ENCODE measurements around the gene UBE4B.
"Not testable (repeated sequence)": the region's sequence is repeated elsewhere in the genome, so short reads cannot be mapped to it uniquely, and the experiment has no call there.

UBE4B gene

DNA sequence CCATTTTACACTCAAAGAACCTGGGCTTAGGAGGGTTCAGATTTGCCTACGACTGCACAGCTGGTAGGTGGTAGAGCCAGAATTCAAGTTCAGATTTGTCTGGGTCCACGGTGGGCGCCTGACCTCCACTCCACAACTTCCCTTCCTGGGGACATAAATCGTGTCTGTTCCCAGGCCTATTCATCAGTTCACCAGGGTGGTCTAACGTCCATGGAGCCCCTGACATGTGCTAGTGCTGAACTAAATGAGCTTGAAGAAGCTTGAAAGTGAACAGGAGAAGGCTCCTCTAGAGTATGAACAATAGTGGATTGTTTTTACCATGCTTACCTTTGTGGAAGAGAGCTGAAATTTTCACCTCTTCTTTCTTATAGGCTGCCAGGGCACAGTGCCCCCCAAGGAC is 145.1 kb downstream of the UBE4B start:
- DNase-seq (ENCODE audit: low read depth in 2 of 2), result no peak

DNA sequence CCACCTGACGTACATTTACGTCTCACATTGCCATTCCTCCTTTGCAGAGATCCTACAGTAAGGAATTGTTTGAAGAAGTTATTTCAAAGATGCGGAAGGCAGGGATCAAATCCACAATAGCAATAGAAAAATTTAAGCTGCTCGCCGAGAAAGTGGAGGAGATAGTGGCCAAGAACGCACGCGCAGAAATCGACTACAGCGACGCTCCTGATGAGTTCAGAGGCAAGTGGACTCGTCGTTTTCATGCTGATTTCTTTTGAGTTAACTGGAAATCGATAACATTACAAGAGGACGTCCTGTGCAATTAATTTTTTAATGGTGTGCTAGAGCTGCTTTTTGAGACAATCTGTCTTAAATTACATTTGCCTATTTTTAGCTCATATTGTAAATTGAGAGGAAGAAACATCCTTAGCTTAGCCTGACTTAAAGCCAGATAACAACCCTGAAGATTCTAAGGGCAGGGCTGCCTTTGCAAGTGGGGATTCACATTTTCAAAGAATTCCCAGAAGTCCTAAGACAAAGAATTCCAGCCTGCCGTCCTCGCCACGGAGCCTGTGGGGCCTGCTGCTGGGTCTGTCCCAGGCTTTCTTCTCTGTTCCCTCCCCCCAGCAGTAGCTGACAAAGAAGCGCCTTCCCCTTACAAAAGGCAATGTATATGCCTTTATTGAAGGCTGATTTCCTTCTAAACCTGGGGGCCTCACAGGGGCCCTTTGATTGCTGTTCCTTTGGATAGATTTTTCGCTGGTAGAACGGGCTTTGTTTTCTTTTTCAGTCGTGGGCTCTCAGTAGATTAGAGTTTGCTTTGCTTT is 146.0 kb downstream of the UBE4B start:
- no peak for DNase-seq (ENCODE audit: low read depth in 2 of 2)

DNA sequence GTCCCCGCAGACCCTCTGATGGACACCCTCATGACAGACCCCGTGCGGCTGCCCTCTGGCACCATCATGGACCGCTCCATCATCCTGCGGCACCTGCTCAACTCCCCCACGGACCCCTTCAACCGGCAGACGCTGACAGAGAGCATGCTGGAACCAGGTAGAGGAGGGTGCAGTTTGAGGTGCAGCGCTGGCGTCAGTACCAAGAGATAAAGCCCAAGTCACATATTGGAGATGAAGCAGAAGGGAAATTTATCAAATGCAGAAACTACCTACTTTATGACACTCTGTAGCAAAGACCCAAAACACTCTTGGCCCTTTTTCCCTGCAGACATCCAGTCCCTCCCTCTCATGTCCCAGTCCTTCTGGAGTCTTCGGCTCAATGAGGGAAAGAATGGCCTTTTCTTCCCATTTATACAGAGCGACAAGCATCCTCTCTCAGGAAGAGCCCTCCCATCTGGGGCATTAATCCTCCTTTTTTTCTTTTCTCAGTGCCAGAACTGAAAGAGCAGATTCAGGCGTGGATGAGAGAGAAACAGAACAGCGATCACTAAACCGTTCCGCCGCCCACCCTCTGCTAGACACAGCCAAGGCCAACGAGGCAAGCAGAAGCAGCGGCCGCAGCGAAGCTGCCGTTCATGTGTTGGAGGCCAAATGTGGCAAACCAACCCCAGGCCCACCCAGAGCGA is 146.8 kb downstream of the UBE4B start:
- no peak for DNase-seq (ENCODE audit: low read depth in 2 of 2)

DNA sequence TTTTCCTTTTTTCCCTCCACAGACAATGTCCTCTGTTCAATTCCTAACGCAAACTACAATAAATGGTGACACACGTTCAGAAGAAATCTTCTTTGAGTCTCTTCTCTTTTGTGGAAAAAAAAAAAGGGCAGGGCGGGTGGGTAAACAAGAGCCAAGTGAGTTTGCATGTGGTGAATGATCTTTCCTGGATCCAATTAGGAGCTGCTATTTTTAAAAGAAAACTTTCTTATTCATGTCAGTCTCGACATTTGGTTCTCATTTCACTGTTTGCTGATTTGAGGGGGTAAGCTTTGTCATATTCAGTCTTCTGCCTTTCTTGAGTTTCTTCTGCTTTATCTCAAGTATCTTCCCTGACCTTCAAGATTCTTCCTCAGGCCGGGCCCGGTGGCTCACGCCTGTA is 148.4 kb downstream of the UBE4B start:
- DNase-seq (ENCODE audit: low read depth in 2 of 2), result no peak

DNA sequence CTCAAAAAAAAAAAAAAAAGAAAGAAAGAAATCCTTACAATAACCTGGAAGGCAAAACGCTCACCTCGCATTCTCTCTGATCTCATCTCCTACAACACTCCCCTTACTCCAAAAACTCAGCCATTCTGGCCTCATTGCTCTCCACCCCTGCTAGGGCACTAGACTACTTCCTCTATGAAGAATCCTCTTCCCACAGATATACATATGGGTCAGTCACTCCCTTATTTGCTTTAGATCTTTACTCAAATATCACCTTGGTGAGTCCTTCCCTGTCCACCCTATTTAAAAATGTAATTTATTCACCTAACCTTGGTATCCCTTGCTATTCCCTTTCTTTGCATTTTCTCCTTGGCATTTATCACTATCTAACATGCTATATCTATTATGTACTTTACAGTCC is 153.0 kb downstream of the UBE4B start:
- DNase-seq (ENCODE audit: low read depth in 2 of 2), result no peak

DNA sequence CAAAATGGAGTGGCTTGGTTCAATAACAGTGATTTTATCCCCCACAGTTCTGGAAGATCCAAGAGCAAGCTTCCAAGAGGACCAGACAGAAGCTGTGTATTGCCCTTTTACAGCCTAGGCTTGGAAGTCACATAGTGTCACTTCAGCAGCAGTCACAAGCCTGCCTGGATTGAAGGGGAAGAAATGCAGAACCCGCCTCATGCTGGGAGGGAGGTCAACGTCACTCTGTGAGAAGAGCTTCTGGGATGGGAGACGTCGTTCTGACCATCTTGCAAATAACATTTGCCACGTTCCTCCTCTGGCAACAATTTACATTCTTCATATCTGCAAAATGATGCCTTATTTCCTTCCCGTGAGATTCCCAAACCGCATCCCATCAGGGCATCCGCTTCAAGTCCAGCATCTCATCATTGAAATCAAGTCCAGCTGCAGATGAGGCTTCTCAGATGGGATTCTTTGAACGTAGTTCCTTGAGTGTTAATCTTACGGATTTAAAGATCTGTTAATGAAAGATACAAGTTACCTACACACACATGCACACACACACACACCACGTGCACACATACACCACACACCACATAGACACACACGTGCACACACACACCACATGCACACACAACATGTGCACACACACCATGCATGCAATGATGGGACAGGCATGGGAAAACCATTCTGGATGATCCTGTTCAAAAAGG is 153.7 kb downstream of the UBE4B start:
- DNase-seq (ENCODE audit: low read depth in 2 of 2), result no peak

DNA sequence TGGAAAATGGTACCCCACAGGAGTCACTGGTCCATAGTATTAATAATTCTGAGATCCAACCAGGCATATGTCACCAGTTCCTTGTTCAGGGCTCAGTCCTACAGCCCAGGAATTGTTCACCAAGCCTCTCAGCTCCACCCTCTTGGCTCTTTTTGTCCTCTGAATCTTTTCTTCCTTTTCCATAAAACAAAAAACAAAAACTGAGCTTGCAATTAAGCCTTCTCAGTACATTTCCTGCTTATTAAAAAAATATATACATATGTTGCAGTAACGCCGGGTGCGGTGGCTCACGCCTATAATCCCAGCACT is 154.2 kb downstream of the UBE4B start:
- DNase-seq (ENCODE audit: low read depth in 2 of 2), result no peak

DNA sequence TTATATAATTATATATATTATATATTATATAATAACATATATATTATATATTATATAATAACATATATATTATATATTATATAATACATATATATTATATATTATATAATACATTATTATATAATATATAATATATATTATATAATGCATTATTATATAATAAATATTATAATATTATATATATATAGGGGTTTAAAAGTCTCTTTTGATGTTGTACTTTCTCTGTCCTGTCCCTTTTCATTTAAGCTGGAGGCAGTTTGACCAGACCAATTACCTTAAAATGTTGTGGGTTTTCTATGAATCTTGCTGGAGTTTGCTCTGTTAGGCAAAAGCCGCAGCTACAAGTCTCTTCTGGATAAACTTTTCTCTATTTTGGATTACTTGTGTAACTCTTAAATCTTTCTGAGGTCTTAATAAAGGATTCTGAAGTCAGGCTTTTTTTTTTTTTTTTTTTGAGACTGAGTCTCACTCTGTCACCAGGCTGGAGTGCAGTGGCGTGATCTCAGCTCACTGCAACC is 155.4 kb downstream of the UBE4B start:
- no peak for DNase-seq (ENCODE audit: low read depth in 2 of 2)

DNA sequence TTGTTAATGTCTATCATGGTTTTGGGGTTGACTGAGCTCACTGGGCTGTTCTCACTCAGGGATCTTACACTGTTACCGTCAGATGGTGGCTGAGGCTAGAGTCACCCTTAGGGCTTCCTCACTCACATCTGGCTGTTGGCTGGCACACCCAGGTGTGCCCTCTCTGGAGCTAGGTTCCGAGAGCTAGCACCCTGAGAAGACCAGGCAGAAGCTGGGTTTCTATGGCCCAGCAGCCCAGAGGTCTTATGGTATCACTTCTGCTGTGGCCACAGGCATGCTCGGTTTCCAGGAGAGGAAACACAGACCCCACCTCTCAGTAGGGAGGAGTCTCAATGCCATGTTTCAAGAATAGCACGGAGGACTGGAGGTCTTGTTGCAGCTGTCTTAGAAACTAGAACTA is 156.9 kb downstream of the UBE4B start:
- no peak for DNase-seq (ENCODE audit: low read depth in 2 of 2)

DNA sequence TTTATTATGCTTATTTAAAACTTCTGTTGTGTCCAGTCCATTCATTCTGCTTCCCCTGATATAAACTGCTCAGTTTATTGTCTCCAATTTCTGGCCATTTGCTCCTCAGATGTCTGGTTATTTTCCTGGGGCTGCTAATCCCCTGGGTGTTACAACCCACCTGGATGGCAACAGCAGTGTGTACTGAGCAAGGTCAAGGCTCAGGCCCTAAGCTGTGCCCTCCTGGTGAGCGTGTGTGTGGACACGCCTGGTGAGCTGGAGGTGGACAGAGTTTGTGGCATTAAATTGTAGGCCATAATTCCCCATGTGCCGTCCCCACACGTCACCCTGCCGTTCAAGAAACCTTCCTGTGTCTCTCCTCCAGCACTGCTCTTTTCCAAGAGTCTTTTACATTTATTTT is 159.5 kb downstream of the UBE4B start:
- no peak for DNase-seq (ENCODE audit: low read depth in 2 of 2)

DNA sequence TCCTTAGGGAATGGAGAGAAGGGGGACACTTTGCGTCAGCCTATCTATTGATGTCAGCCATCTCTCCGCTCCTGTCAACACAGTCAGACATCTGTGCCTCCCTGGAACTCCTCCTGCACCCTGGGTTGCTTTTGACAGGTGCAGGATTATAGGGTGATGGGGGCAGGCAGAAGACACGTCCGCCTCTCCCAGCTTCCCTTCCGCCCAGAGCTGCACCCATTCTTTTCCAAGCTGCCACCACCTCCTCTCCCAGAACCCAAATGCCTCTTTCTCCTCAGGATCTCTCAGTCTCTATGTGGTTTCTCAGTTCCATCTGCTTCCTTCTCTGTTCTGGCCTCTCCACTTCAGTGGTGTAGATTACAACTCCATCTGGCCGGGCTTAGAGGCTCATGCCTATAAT is 160.5 kb downstream of the UBE4B start:
- no peak for DNase-seq (ENCODE audit: low read depth in 2 of 2)

DNA sequence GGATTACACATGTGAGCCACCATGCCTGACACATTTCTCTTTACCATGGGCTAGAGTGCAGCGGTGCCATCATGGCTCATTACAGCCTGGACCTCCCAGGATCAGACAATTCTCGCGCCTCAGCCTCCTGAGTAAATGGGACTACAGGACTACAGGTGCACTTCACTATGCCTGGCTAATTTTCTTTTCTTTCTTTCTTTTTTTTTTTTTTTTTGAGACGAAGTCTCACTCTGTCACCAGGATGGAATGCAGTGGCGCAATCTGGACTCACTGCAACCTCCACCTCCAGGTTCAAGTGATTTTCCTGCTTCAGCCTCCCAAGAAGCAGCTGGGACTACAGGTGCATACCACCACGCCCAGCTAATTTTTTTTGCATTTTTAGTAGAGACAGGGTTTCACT is 162.8 kb downstream of the UBE4B start:
- no peak for DNase-seq (ENCODE audit: low read depth in 2 of 2)

DNA sequence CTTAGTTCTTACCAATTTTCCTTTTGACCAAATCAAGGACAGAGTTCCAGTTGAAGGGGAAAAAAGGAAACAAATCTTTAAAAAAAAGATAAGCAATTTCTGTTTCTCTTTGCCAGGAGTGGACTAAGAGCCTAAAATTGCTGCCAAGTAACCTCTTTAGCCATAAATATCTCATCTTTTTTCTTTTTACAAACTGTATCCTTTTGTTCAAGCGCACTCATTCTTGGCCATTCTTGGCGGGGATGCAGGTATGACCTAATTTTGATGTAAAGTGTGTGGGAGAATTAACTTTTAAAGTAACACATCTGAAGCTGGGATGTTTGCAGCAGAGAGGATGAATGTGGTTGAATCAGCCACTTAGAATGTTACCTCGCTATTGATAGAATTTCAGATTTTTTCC is 164.2 kb downstream of the UBE4B start:
- DNase-seq (ENCODE audit: low read depth in 2 of 2), result no peak

DNA sequence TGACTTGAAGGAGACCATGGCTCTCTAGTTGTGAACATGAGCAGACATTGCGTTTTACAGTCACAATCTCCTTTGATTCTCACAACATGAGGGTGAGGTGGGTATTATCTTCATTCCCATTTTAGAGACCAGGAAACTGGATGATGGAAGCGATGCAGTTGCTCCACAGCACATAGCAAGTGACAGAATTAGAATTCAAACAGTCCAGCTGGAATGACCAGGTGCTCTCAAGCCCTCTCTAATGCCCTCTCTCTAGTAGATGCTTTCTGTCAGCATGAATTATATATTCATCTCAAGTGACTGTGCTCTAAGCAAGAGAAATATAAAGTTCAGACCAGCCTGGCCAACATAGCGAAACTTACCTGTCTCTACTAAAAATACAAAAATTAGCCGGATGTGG is 167.9 kb downstream of the UBE4B start:
- no peak for DNase-seq (ENCODE audit: low read depth in 2 of 2)

DNA sequence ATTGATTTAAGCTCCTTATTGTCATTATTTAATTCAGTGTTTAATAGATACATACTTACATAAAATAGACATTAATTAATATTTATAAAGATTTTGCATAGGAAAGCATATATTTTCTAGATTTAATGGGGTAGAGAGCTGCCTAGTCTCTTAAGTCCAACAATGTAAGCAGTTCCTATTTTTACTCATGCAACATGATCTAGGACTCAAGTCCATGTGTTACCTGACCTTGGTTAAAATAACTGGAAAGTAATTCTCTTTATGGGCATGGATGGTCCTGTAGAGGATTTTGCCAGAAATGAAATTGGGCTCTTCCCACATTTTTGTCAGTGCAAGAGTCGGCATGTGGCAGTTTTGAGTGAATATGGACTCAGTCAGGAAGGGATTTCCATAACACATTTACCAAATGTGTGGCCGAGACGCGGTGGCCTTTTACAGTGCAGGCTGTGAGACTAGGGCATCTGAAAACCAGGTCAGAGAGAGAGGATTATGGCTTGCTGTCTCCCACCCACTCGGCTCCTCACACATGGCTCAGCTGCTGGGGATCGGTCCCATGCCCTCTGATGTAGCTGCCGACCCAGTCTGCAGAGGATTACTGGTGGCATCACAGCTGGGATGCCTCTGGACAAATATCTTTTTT is 171.4 kb downstream of the UBE4B start:
- no peak for DNase-seq (ENCODE audit: low read depth in 2 of 2)

DNA sequence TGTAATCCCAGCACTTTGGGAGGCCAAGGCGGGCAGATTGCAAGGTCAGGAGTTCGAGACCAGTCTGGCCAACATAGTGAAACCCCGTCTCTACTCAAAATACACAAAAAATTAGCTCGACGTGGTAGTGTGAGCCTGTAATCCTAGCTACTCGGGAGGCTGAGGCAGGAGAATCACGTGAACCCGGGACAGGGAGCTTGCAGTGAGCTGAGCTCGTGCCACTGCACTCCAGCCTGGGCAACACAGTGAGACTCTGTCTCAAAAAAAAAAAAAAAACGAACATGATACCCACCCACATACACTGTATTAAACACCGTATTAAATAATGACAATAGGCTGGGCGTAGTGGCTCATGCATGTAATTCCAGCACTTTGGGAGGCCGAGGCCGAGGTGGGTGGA is 172.4 kb downstream of the UBE4B start:
- DNase-seq (ENCODE audit: low read depth in 2 of 2), result not testable (repeated sequence)

DNA sequence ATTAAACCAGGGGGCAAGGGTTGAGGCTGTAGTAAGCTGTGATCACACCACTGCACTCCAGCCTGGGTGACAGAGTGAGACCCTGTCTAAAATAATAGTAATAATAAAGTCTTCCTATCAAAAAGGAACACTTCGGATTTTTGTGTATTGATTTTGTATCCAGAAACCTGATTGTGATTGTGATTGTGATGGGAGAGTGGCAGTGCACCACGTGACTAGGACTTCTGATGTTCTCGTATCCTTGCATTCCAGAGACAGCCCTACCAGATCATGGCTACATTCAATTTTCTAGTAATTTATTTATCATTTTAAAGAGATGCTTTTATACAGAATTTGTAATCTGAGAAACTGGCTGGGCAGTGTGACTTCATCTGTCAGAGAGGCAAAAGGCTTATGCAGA is 175.1 kb downstream of the UBE4B start:
- DNase-seq (ENCODE audit: low read depth in 2 of 2), result no peak

DNA sequence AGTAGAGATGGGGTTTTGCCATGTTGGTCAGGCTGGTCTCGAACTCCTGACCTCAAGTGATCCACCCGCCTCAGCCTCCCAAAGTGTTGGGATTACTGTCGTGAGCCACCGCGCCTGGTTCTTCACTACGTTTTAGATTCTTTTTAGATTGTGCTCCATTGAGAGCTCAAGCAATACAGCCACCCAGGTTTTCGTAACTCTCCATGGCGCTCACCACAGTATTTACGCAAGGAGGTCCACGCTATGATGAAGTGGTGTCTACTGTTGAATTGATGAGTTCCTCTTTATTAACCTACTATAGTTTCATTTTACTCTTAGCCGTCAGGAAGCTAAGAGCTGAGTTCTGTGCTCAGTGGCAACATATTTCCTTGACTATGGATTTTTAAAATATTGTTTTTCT is 175.8 kb downstream of the UBE4B start:
- no peak for DNase-seq (ENCODE audit: low read depth in 2 of 2)

DNA sequence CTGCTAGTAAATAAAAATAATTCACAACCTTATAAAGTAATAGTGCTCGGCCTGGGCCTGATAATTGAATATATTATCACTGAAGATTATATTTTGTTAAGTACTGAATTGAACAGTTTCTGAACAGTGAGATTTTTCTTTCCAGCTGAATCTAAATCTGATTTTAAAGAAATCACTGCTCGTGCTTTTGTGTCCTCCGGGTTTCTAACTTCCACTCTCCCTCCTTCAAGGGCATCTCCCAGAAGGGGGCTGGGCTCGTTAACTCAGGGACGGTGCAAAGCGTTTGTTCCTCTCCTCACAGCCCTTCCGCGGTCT is 176.8 kb downstream of the UBE4B start:
- no peak for DNase-seq (ENCODE audit: low read depth in 2 of 2)

DNA sequence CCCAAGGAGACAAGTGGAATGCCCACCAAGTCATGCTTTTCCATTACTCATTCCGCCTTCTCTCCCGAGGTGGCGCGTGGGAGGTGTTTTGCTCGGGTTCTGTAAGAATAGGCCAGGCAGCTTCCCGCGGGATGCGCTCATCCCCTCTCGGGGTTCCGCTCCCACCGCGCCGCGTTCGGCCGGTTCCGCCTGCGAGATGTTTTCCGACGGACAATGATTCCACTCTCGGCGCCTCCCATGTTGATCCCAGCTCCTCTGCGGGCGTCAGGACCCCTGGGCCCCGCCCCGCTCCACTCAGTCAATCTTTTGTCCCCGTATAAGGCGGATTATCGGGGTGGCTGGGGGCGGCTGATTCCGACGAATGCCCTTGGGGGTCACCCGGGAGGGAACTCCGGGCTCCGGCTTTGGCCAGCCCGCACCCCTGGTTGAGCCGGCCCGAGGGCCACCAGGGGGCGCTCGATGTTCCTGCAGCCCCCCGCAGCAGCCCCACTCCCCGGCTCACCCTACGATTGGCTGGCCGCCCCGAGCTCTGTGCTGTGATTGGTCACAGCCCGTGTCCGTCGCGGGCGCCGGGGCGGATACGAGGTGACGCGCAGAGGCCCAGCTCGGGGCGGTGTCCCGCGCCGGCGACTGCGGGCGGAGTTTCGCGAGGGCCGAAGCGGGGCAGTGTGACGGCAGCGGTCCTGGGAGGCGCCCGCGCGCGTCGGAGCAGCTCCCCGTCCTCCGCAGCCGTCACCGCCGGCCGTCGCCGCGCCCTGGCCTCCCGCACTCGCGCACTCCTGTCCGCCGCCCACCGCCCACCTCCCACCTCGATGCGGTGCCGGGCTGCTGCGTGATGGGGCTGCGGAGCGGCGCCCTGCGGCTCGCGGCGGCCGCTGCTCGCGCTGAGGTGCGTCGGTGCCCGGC is 177.4 kb downstream of the UBE4B start, which contains the start of gene KIF1B:
Gene KIF1B, plus strand, starts transcription at position 666 of the 906 bp plus-strand sequence. CDS start 21,759 bp downstream, outside the sequence.
- peak; percentile 94 to 95 for DNase-seq (ENCODE audit: low read depth in 2 of 2)

All from stimulated activated CD4-positive, alpha-beta T cell treated with anti-CD3 and anti-CD28 coated beads, Interleukin-4, amount 100 ng/mL, for 48 hours (primary cell).